ENCODE results near the gene MRPL58.
"Not testable (repeated sequence)": the region's sequence is repeated elsewhere in the genome, so short reads cannot be mapped to it uniquely, and the experiment has no call there.

Gene MRPL58

DNA sequence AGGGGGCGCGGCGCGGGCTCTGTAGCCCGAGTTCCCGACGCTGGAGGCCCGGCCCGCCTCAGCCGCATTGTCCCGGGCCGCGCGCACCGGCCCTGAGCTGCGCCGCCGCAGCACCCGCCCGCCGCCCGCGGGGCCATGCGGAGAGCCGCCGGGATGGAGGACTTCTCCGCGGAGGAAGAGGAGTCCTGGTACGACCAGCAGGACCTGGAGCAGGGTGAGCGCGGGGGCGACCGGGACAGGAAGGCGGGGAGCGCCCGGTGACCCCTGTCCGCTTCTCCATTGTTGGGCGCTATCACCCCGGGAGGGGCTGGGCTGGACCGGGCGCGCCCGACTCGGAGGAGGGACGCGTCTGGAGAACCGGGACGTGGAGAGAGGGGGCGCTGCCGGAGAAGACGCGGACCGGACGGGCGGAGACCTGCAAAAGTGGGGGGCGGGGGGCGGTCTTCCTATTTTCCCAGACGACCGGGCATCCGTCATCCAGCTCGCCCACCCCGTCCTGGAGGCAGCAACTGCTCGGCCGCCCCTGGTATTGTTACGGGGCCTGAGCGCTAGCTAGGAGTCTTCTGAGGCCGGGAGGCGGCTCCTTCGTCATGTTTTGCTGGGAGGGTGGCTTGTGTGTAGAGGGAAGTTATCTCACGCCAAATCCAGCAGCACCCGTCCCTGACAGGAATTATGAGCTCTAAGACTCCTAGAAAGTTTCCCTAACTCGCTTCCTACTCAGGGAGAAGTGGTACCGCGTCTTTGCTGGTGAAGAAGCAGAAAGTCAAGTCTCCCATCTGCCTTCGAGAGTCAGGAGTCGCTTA is 24.4 kb upstream of the MRPL58 start:
- no peak for DNase-seq

DNA sequence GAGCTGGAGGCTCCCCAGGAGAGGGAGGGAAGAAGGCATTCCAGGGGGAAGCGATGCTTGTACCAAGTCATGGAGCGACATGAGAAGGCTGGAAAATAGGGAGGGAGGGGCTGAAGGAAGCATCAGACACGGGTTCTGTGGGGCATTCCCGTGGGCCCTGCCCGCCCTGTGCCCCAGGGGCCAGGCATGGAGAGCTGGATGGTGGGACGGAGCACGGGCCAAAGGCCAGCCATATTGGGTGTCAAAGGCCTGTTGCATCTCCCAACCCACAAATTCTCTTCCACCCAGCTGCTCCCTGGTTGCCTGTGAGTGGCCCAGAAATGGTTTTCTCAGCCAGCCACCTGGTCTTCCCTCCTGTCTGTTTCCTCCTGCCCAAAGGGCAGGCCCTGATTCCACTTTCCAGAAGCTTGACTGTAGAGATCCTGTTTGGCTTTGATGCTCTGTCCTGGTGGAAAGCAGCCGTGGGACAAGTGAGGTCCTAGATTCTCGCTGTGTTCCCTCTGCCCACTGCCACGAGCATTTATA is 21.8 kb upstream of the MRPL58 start:
- DNase-seq: no peak

DNA sequence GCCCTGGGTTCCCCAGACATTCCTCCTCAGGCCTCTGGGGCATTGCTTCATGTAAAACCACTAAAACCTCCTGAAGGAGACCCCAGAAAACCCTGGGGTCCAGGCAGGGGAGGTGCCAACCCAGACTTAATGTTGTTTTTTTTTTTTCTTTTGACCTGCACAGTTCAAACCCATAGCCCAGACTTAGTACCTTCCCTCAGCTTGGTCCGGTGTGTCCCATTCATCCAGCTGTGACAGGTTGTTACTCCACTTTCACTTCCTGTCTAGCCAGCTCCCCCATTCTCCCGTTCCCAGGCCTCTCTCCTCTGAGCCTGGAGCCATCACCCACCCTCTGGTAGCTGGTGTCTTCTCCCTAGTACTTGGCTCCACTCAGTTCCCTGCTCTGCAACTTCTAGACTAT is 20.2 kb upstream of the MRPL58 start:
- no peak for DNase-seq

DNA sequence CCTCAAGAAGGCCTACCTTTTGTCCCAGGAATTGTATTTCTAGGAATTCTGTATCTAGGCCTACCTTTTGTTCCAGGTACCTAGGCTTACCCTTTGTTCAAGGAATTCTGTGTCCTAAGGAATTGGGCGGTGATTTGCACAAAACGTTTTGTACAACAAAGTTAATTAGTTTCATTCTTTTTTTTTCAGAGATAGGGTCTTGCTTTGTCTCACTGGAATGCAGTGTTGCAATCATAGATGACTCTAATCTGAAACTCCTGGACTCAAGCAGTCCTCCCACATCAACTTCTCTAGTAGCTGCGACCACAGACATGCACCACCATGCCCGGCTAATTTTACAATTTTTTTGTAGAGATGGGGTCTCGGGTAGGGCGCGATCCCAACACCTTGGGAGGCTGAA is 18.0 kb upstream of the MRPL58 start:
- no peak for DNase-seq

DNA sequence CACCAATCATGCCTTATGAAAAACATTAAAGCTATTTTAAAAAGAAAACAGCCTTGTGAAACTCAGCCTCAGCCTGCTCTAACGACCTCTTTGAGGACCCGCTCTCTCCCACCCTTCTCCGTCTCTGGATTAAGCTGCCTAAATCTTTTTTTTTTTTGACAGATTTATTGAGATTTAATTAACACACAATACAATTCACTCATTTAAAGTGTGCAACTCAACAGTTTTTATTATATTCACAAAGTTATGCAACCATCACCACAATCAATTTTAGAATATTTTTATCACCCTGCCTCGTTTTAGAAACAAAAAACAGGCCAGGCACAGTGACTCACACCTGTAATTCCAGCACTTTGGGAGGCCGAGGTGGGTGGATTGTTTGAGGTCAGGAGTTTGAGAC is 16.6 kb upstream of the MRPL58 start:
- no peak for DNase-seq

DNA sequence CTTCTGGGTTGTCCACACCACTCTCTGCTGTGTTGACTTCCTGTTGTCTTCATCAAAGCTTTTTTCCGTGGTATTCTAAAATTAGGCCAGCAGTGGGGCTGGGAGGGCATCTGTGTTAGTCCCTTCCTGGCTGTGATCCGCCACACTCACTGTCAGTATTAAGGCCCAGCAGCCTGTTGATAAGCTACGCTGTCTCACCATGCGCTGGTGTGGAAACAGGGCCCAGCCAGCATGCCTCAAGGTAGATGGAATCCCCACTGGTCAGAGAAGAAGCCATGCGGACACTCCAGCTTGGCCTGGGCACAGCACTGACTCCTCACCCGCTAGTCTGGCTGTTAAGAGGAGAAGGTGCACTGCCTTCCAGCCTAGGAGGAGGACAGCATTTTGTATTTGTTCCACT is 13.7 kb upstream of the MRPL58 start:
- no peak for DNase-seq

DNA sequence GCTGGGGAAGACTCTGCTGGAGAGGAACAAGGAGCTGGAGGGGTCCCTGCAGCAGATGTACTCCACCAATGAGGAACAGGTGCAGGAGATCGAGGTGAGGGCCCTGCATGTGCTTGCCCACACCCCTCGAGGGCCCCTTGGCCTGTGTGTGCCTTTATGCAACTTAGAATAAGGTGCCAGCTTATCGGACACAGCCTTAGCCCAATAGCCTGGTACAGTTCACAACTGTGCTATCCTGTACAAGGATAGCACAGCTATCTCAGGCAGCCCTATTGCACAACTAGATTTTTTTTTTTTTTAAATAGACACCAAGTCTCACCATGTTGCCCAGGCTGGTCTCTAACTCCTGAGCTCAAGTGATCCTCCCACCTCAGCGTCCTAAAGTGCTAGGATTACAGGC is 12.9 kb upstream of the MRPL58 start:
- no peak for DNase-seq

DNA sequence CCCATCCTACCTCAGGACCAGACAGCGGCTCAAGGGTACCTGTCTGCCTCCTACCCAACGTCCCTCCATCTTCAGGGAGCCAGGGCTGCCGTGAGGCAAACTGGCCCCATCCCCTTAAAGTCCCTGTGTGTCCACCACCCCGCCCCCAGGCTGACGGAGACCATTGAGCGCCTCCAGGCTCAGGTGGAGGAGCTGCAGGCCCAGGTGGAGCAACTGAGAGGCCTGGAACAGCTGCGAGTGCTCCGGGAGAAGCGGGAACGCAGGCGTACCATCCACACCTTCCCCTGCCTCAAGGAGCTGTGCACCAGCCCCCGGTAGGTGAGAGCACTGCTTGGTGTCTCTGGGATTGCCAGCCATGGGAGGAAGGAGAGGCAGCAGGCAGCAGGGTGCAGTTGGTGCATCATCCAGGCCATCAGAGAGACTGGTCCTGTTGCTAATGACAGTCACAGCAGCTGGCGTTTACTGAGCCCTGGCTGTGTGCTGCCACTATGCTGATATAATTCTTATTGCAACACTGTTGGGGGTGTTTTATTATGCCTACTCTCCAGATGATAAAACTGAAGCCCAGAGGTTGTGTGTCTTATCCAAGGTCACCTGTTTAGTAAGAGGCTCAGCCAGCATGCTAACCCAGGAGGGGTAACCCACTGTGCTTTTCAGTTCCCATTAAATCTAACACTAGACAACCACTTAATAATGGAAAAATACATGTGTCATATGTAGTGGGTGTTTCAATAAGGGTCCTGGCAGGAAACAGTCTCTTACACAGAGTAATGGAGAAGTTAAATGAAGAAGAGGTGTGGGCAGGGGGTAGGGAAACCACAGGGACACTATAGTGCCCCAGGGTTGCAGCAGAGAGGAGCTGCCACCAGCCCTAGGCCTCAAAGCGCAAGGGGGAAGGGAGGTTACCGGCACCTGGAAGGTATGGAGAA is 10.3 kb upstream of the MRPL58 start:
- no peak for DNase-seq

DNA sequence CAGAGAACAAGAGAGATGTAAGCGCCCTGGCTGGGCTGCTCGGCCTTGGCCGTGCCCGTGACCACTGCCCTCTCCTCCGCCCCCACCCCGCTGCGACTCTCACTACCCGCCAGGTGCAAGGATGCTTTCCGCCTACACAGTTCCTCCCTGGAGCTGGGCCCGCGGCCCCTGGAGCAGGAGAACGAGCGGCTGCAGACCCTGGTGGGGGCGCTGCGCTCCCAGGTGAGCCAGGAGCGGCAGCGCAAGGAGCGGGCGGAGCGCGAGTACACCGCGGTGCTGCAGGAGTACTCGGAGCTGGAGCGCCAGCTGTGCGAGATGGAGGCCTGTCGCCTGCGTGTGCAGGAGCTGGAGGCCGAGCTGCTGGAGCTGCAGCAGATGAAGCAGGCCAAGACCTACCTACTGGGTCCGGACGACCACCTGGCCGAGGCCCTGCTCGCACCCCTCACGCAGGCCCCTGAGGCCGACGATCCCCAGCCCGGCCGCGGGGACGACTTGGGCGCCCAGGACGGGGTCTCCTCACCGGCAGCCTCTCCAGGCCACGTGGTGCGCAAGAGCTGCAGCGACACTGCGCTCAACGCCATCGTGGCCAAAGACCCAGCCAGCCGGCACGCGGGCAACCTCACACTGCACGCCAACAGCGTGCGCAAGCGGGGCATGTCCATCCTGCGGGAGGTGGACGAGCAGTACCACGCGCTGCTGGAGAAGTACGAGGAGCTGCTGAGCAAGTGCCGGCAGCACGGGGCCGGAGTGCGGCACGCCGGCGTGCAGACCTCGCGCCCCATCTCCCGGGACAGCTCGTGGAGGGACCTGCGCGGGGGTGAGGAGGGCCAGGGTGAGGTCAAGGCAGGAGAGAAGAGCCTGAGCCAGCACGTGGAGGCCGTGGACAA is 9.2 kb upstream of the MRPL58 start:
- no peak for DNase-seq

DNA sequence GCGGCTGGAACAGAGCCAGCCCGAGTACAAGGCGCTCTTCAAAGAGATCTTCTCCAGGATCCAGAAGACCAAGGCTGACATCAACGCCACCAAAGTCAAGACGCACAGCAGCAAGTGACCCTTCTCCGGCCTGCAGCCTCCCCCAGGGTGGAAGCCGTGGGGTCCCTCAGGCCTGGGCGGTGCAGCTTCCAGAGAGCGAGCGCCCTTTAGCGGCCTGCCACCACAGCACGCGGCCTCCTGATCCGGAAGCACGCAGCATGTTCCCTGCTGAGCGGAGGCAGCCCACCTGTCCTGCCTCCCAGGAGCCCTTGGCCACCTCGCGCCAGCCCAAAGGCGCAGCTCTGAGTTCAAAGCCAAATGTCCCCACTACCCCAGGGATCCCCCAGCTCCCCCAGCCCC is 8.5 kb upstream of the MRPL58 start:
- DNase-seq: no peak

DNA sequence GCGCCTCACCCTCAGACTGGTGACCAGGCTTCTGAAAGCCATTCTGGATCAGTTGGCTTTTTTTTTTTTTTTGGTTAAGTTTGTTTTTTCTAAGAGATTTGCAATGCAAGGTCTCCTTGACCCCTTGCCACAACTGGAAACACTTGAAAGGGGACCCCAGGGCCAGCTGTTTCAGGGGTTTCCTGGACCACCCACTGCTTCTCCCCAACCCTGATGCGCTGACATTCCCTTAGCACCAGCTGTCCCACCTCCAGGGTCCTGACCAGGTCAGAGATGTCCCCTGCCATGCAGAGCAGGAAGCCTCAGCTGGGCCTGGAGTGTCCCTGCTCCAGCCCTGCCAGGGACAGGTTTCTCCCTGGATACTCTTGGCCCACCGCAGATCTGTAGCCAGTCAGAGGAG is 8.1 kb upstream of the MRPL58 start:
- DNase-seq: no peak

DNA sequence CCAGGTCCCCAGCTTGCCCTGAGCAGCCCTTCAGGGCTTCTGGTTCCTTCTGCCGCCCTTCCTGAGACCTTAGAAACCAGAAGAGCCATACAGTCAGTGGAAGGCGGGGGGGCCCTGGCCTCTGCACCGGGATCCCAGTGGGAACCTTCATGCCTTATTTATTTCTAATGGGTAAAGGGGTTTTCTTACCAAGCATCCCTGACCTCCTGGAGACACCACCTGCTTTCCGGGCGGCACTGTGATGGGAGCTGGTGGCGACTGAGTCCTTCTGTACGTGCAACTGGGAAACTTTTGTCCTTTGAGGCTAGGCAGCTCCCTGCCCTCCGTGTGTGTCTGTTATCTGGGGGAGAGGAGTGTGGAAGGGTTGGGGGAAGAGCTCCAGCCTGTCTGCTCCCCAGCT is 7.2 kb upstream of the MRPL58 start:
- DNase-seq: no peak

DNA sequence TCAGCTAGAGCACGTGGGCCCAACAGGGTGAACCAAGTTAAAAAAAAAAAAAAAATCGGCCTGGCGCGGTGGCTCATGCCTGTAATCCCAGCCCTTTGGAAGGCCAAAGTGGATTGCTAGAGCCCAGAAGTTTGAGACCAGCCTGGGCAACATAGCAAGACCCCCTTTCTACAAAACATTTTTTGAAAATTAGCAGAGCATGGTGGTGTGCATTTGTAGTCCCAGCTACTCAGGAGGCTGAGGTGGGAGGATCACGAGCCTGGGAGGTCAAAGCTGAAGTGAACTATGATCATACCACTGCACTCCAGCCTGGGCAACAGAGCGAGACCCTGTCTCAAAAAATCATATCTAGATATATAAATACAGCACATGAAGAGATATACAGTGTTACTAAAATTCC is 6.4 kb upstream of the MRPL58 start:
- DNase-seq: not testable (repeated sequence)

DNA sequence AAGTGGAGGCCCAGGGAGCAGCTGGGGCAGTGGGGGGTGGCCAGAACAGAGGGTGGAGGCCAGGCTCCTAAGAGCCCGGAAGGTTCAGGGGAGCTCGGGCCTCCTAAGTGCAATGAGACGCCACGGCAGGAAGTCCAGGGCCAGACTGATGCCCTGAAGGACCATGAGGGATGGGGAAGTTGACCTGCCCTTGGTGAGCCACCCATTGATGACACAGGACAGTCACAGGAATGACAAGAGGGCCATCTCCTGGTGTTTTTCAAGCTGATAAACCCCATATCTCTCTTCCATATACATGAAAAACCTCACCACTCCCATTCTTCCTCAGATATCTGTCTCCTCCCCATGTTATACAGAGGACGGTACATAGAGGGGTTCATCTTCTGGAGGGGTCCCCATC is 5.8 kb upstream of the MRPL58 start:
- no peak for DNase-seq

DNA sequence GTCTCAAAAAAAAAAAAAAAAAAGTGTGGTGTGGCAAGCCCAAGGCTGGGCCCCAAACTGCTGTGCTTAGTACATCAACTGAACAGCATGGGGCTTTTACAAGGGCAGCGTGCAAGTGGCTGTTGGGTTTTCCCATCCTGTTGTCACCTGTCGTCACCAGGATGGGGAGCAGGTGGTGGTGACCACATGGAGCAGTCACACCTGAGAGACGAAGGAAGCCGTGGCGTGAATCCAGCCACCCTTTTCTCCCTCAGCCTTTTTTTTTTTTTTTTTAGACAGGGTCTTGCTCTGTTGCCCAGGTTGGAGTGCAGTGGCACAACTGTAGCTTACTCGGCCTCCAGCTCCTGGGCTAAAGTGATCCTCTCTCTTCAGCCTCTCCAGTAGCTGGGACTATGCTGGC is 4.1 kb upstream of the MRPL58 start:
- no peak for DNase-seq

DNA sequence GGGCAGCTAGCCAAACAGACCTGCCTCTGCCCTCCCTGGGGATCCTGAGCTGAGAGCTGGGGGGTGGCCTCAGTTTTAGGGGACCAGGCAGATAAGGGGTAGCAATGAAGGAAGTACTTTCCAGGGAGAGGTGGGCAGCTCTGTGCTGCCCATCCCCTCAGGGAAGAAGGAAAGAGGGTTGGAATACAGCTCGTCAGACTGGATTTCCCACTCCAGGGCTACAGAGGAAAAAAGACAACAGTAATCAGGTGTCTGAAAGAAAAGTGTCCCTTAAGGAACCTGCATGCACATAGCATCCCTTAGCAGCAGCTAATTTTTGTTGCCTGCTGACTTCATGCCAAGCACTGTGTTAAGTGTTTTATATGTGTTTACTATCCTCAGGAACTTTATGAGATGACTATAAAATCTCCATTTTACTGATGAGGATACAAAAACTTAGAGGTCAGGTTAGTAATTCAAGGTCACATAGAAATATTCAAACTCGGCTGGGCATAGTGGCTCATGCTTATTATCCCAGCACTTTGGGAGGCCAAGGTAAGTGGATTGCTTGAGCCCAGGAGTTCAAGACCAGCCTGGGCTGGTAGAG is 3.2 kb upstream of the MRPL58 start:
- no peak for DNase-seq

DNA sequence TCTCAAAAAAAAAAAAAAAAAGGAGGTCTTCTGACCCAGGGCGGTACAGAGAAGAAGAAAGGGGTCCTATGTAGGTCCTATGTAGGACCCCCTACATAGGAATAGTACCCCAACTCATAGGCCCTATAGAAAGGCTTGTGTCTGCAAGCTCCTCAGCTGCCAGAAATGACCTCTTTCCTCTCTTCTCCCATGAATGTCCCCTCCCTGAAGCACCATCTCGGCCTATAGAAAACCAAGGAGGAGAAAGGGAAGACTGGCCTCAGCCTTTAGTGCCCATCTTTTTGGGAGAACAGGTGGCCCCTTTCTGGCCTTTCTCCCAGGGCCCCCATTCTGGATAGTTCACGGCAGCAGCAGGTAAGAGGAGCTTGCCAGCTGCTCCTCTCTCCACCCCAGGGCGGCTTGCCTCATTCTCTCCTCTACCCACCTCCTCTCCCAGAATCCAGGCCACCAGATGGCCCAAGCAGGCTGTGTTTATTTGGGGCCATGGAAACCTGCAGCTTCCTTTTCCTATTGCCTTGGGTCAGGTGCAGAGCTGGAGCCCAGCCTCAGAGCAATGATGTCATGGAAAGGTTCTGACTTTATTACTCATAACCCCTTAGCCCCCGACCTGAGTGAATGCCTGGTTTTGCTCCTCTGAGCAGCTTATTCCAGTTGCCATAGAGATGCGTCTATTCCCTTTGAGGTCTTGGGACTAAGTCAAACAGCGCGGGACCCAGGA is 1.6 kb upstream of the MRPL58 start:
- DNase-seq: no peak

DNA sequence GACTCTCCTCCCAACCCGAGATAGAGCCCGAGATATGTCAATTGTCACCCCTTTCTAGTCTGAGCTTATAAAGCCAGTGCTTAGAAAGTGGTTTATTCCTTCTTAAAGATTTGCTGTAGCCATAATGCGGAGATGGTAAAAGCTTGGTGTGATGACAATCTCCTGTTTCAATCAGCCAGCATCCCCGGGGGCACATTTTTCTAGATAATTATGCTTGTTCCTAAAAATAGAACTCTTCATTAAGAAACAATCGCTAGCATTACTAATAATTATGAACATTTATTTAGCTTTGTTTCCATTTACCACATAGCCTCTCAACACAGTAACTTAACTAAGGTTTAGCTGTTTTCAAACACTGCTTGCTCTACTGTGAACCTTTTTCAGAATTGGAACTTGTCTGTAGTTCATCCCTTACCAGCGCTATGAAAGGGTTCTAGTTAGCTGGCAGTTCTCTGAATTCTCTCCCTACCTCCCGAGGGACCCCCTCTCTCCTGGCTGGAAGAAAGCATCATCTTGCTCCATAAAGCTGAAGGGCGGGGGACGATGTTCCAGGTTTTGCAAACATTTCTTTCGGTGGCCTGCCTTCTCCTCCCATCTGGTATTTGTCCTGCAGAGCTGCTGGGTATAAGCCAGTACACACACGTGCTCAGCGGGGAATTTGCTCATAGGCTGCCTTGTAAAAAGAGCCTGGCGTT is 922 bp upstream of the MRPL58 start:
- no peak for DNase-seq

DNA sequence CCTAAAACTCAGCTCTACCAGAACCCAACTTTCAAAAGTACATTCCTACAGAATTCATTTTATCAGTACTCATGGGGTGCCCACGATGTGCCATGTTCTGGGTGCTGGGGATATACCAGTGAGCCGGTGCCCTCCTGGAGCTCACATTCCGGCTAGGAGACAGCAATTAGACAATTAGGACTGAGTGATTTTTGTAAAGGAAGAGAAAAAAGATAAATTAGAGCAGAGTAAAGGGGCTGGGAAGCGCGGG is 449 bp upstream of the MRPL58 start:
- no peak for DNase-seq

DNA sequence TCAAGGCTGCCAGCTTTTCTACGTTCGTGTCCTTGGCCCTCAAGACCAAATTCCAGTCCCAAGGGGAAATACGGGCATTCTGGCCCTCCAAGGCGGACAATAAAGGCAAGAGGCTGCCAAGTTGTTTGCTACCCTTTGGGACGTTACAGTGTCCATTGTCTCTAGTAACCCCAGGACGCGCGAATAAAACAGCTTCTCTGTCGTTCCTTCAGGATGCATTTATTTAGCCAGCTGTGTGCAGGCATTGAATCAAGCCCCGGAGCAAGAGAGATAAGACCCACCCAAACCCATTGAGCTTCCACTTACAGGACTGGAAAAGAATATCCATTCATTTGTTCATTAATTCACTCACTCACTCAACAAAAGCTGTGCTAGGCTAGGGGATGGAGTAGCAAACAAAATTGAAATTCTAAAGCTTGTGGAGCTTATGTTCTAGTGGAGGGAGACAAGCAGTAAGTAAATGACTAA is 656 bp downstream of the MRPL58 start:
- DNase-seq: no peak

DNA sequence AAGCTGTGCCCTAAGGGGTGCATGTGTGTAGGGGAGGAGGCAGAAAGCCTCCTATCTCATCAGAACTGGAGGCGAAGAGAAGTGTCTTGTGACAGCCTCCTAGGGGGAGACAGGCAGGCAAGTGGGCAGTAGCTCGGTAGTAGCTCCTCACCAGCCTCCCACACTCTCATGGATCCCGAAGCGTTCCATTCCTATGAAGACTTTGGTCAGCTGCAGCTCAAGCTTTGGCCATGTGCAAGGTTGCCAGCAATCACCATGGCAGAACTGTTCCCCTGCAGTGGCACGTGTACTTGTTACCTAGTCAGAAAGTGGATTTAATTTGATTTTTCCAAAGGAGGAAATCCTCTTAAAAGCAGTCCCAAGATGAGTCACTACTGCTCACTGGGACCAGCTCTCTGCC is 6.7 kb downstream of the MRPL58 start:
- no peak for DNase-seq
